Fibroblast of lung (primary cell): Measurements from ENCODE around the gene THUMPD2. TPM values are rescaled to one million over a fixed set of nuclear protein-coding genes. Genes with fewer than 3 reads are reported as not detected.

Source experiments
- DNase-seq, 2 donors: peaks; one replicate each; pipeline versions ENCODE4 v3.0.0 to v3.0.0-alpha.2; 2010; ENCODE audit warnings: low read depth in 2 of 2
- H2AFZ ChIP-seq: 2 replicates; pipeline ENCODE4 v1.5.1; 2012; ENCODE audit warnings: low read length, control low read depth, inconsistent platforms
- H3K27ac ChIP-seq: 2 replicates; pipeline ENCODE4 v1.5.1; 2011; ENCODE audit warnings: low read length, control low read depth; ENCODE audit not compliant: insufficient read depth
- H3K27me3 ChIP-seq: 2 replicates; pipeline ENCODE4 v1.5.1; 2011; ENCODE audit warnings: mild to moderate bottlenecking, low read length; ENCODE audit not compliant: control insufficient read depth, insufficient read depth
- H3K36me3 ChIP-seq: 2 replicates; pipeline ENCODE4 v1.5.1; 2011; ENCODE audit warnings: low read length; ENCODE audit not compliant: control insufficient read depth, insufficient read depth
- H3K4me1 ChIP-seq: 2 replicates; pipeline ENCODE4 v1.5.1; 2011; ENCODE audit warnings: low read length; ENCODE audit not compliant: control insufficient read depth, insufficient read depth; ENCODE audit errors: extremely low read depth
- H3K4me2 ChIP-seq: 2 replicates; pipeline ENCODE4 v1.5.1; 2011; ENCODE audit warnings: low read length, control low read depth; ENCODE audit not compliant: insufficient read depth; ENCODE audit errors: extremely low read depth
- H3K4me3 ChIP-seq, 4 experiments: fragments of 200-600 bp in 1 of 4; sonication (generic) in 1 of 4; replicated peaks in 1 of 4; 2 replicates each; pipeline ENCODE4 v1.5.1; 2011 to 2016; ENCODE audit warnings: low read length in 4 of 4, low read depth in 3 of 4, mild to moderate bottlenecking in 3 of 4, control low read depth in 2 of 4, inconsistent platforms in 1 of 4, mixed read lengths in 1 of 4; ENCODE audit not compliant: insufficient read depth in 1 of 4; ENCODE audit errors: control extremely low read depth in 1 of 4
- H3K79me2 ChIP-seq: 2 replicates; pipeline ENCODE4 v1.5.1; 2012; ENCODE audit warnings: mild to moderate bottlenecking, low read length, inconsistent platforms; ENCODE audit not compliant: control insufficient read depth, insufficient read depth
- H3K9ac ChIP-seq: 2 replicates; pipeline ENCODE4 v1.5.1; 2011; ENCODE audit warnings: mild to moderate bottlenecking, low read length, control low read depth; ENCODE audit not compliant: insufficient read depth
- H3K9me3 ChIP-seq: 2 replicates; pipeline ENCODE4 v1.5.1; 2012; ENCODE audit warnings: low read depth, low read length; ENCODE audit not compliant: control insufficient read depth, insufficient read depth
- H4K20me1 ChIP-seq: 2 replicates; pipeline ENCODE4 v1.5.1; 2011; ENCODE audit warnings: low read length; ENCODE audit not compliant: control insufficient read depth, insufficient read depth; ENCODE audit errors: extremely low read depth
- CTCF ChIP-seq, 2 donors: IDR thresholded peaks in 1 of 2; conservative IDR thresholded peaks in 1 of 2; 1 replicate in 1 of 2; 2 replicates in 1 of 2; pipeline ENCODE4 v1.5.1; 2011 to 2012; ENCODE audit warnings: low read length in 2 of 2, control low read depth in 1 of 2, inconsistent platforms in 1 of 2, low read depth in 1 of 2, mild to moderate bottlenecking in 1 of 2
- EZH2 ChIP-seq: IDR thresholded peaks from 2 replicates; pipeline ENCODE4 v1.5.1; 2012; ENCODE audit warnings: low read length, control low read depth, mild to moderate bottlenecking; ENCODE audit errors: missing control alignments
- polyA plus RNA-seq, 2 donors: library from polyadenylated mRNA; depleted of rRNA in 1 of 2; stranded (reverse) in 1 of 2; unstranded in 1 of 2; fragments of >200 nt; gene quantifications; 2 replicates each; pipeline ENCODE4 v1.2.1, GENCODE V29; 2011 to 2012; ENCODE audit warnings: missing spikeins in 1 of 2
- total RNA-seq: library from RNA; depleted of rRNA; stranded (reverse); fragments of >200 nt; gene quantifications from 2 replicates; pipeline ENCODE4 v1.2.1, GENCODE V29; 2014

Gene THUMPD2
- total and polyA plus RNA-seq, 2 donors (not counting 1 experiment from before 2014, with no cell fraction given), result 8.1 to 10.2 TPM

- peak in 1 of 2 donors; percentile 36 for DNase-seq
- H3K4me3 ChIP-seq, result no peak overlapping the region
Observed at GRCh38 chr2:39781697-39782096, 2.6 kb upstream of the THUMPD2 start.

DNA sequence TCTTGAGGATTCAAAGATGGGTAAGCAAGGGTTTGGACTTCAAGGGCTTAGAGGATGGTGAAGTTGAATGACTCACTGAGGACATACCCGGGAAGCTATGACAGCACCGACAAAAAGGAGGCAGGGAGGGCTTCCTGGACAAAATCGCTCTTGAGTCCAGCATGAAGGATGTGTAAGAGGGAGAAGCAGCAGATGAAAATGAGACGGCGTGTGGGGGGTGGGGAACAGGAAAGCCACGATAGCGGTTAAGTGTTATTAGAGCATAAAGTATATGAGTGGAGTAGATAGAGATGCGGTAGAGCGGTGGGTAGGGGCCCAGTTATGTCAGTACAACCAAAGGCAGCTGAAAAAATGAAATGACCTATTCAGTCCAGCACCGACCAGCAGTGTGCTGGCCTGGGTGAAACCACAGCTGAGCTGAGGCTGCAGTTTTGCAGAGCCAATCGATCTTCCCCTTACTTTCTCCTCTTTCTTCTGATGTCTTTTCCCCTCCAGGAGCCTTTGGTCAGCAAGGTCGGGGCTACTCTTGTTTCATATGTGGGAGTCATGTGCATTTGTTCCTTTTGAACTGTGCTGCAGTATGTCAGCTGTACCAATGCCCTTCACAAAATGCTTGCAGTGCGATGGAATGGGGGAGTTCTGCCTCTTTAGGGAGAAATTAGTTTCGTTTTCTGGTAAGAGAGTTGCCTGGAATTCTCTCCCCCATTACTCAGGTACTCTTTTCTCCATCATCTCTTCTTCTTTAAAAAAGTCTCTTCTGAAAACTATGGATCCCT is 2.0 kb upstream of the THUMPD2 start:
- peak in 1 of 2 donors; percentile 27 for DNase-seq
- H4K20me1 ChIP-seq, result no peaks in the 10 kb centered on the region
- no peaks in the 10 kb centered on the region for H3K36me3 ChIP-seq
- H3K27ac ChIP-seq, result no peak overlapping the region
- peak overlapping the region; percentile 77 for H2AFZ ChIP-seq
- peak overlapping the region; percentile 57 for H3K4me2 ChIP-seq
- peaks cover 29% of the 10 kb centered on the region for H3K79me2 ChIP-seq
- no peak overlapping the region for H3K9ac ChIP-seq
- no peaks in the 10 kb centered on the region for H3K27me3 ChIP-seq
- peak overlapping the region in 3 of 4 experiments; percentile 17 to 24 (median 18) for H3K4me3 ChIP-seq
- peaks cover 4% of the 10 kb centered on the region for H3K4me1 ChIP-seq
- no peaks in the 10 kb centered on the region for H3K9me3 ChIP-seq
- TF ChIP-seq EZH2 (no peak), CTCF (conservative IDR thresholded peaks at IDR 0.05 in 1 of 2, IDR thresholded peaks at IDR 0.05 in 1 of 2; ENCODE audit: low read depth in 1 of 2, low read length in 2 of 2) (no peak)

More at GRCh38 chr2:39781697-39782096, 2.6 kb upstream of the THUMPD2 start:
- peaks cover 23% of the 10 kb centered on the region for H3K79me2 ChIP-seq
- no peak overlapping the region for H3K4me2 ChIP-seq
- no peaks in the 10 kb centered on the region for H3K9me3 ChIP-seq
- no peaks in the 10 kb centered on the region for H3K27me3 ChIP-seq
- peaks cover 4% of the 10 kb centered on the region for H3K4me1 ChIP-seq
- H4K20me1 ChIP-seq, result no peaks in the 10 kb centered on the region
- H3K9ac ChIP-seq, result no peak overlapping the region
- TF ChIP-seq EZH2 (no peak), CTCF (conservative IDR thresholded peaks at IDR 0.05 in 1 of 2, IDR thresholded peaks at IDR 0.05 in 1 of 2; ENCODE audit: low read depth in 1 of 2, low read length in 2 of 2) (no peak)
- H2AFZ ChIP-seq, result no peak overlapping the region
- no peak overlapping the region for H3K27ac ChIP-seq
- no peaks in the 10 kb centered on the region for H3K36me3 ChIP-seq

- Histone ChIP-seq H3K36me3 (no peaks in the 10 kb centered on the region), H3K4me1 (peaks cover 4% of the 10 kb centered on the region), H2AFZ (no peak overlapping the region), H3K9ac (no peak overlapping the region), H4K20me1 (no peaks in the 10 kb centered on the region), H3K79me2 (peaks cover 36% of the 10 kb centered on the region), H3K27me3 (no peaks in the 10 kb centered on the region), H3K9me3 (no peaks in the 10 kb centered on the region), H3K4me2 (no peak overlapping the region), H3K27ac (no peak overlapping the region), H3K4me3 (no peak overlapping the region)
- DNase-seq, result no peak
- TF ChIP-seq EZH2 (no peak), CTCF (conservative IDR thresholded peaks at IDR 0.05 in 1 of 2, IDR thresholded peaks at IDR 0.05 in 1 of 2; ENCODE audit: low read depth in 1 of 2, low read length in 2 of 2) (no peak)
Observed at GRCh38 chr2:39779927-39780326, 869 bp upstream of the THUMPD2 start.
